HEK293 (cell line): ENCODE measurements around the gene SEMA6A.

ENCODE experiments used
- CTCF ChIA-PET: fragments of 350-600 bp; formaldehyde crosslinking; extraction: SDS; loops from one replicate; lab custom pipeline; 2021; ENCODE audit warnings: antibody characterized with exemption; lab: Yijun Ruan, JAX
- POLR2A ChIA-PET: fragments of 300-600 bp; formaldehyde crosslinking; extraction: SDS; loops from one replicate; lab custom pipeline; 2020; ENCODE audit warnings: antibody characterized with exemption, inconsistent platforms; lab: Yijun Ruan, JAX
- H3K27ac ChIP-seq: fragments of 200-500 bp; sonication (Bioruptor generic); 2 replicates; pipeline ENCODE4 v1.5.1; 2014; ENCODE audit warnings: low read depth, low read length, control low read depth, inconsistent platforms; ENCODE audit errors: extremely low read depth
- H3K36me3 ChIP-seq, 2 experiments: fragments of 200-500 bp in 1 of 2; sonication (Bioruptor generic) in 1 of 2; 1 replicate in 1 of 2; 2 replicates in 1 of 2; pipeline ENCODE4 v1.5.1; 2014 to 2017; ENCODE audit warnings: inconsistent platforms in 2 of 2, low read length in 2 of 2; ENCODE audit not compliant: control insufficient read depth in 2 of 2, insufficient read depth in 1 of 2
- H3K4me1 ChIP-seq: fragments of 200-500 bp; sonication (Bioruptor generic); 2 replicates; pipeline ENCODE4 v1.5.1; 2014; ENCODE audit warnings: mild to moderate bottlenecking, low read length, inconsistent platforms; ENCODE audit not compliant: control insufficient read depth, insufficient read depth
- H3K4me3 ChIP-seq: 2 replicates; pipeline ENCODE4 v1.5.1; 2011; ENCODE audit warnings: low read depth, mild to moderate bottlenecking, control low read depth, low read length, moderate library complexity
- H3K9me3 ChIP-seq: fragments of 200-500 bp; sonication (Bioruptor generic); 2 replicates; pipeline ENCODE4 v1.5.1; 2014; ENCODE audit warnings: low read depth, low read length, inconsistent platforms; ENCODE audit not compliant: control insufficient read depth, insufficient read depth
- BCL11B ChIP-seq: fragments of 450-650 bp; formaldehyde crosslinking; IDR thresholded peaks from 2 replicates; pipeline ENCODE4 v1.5.1; 2016; ENCODE audit warnings: low read depth, missing biosample characterization, missing genetic modification characterization
- SALL2 ChIP-seq: fragments of 450-650 bp; formaldehyde crosslinking; IDR thresholded peaks from 2 replicates; pipeline ENCODE4 v1.5.0; 2017; ENCODE audit warnings: missing biosample characterization, mild to moderate bottlenecking, missing genetic modification characterization, borderline replicate concordance
- ZNF157 ChIP-seq: fragments of 450-650 bp; formaldehyde crosslinking; IDR thresholded peaks from 2 replicates; pipeline ENCODE4 v1.5.1; 2016; ENCODE audit warnings: missing biosample characterization, missing genetic modification characterization
- ZNF214 ChIP-seq: fragments of 450-650 bp; formaldehyde crosslinking; IDR thresholded peaks from 2 replicates; pipeline ENCODE4 v1.5.1; 2017; ENCODE audit warnings: missing biosample characterization, mild to moderate bottlenecking, missing genetic modification characterization, borderline replicate concordance
- ZNF239 ChIP-seq: fragments of 450-650 bp; formaldehyde crosslinking; IDR thresholded peaks from 2 replicates; pipeline ENCODE4 v1.5.1; 2016; ENCODE audit warnings: missing biosample characterization, missing genetic modification characterization
- ZNF341 ChIP-seq: fragments of 450-650 bp; formaldehyde crosslinking; IDR thresholded peaks from 2 replicates; pipeline ENCODE4; 2016; ENCODE audit warnings: low read depth, missing biosample characterization, missing genetic modification characterization
- ZNF423 ChIP-seq: fragments of 450-650 bp; formaldehyde crosslinking; IDR thresholded peaks from 2 replicates; pipeline ENCODE4 v1.5.1; 2016; ENCODE audit warnings: missing biosample characterization, missing genetic modification characterization
- ZNF501 ChIP-seq: fragments of 450-650 bp; formaldehyde crosslinking; IDR thresholded peaks from 2 replicates; pipeline ENCODE4 v1.5.1; 2016; ENCODE audit warnings: missing biosample characterization, missing genetic modification characterization
- ZNF530 ChIP-seq: fragments of 450-650 bp; formaldehyde crosslinking; IDR thresholded peaks from 2 replicates; pipeline ENCODE4 v1.5.1; 2016; ENCODE audit warnings: low read depth, missing biosample characterization, missing genetic modification characterization
- ZNF560 ChIP-seq: fragments of 450-650 bp; formaldehyde crosslinking; IDR thresholded peaks from 2 replicates; pipeline ENCODE4 v1.5.1; 2017; ENCODE audit warnings: missing biosample characterization, missing genetic modification characterization, borderline replicate concordance
- ZNF621 ChIP-seq: fragments of 450-650 bp; formaldehyde crosslinking; IDR thresholded peaks from 2 replicates; pipeline ENCODE4 v1.5.1; 2017; ENCODE audit warnings: missing biosample characterization, missing genetic modification characterization
- ZNF707 ChIP-seq: fragments of 450-650 bp; formaldehyde crosslinking; IDR thresholded peaks from 2 replicates; pipeline ENCODE4 v1.5.1; 2016; ENCODE audit warnings: missing biosample characterization, missing genetic modification characterization
- ZNF830 ChIP-seq: fragments of 450-650 bp; IDR thresholded peaks from 2 replicates; pipeline ENCODE4 v1.5.0; 2018; ENCODE audit warnings: missing biosample characterization, missing genetic modification characterization, low read depth, mild to moderate bottlenecking, moderate library complexity
- ZNF843 ChIP-seq: fragments of 450-650 bp; formaldehyde crosslinking; IDR thresholded peaks from 2 replicates; pipeline ENCODE4 v1.5.1; 2016; ENCODE audit warnings: missing biosample characterization, missing genetic modification characterization
- ZXDB ChIP-seq: fragments of 450-650 bp; formaldehyde crosslinking; IDR thresholded peaks from 2 replicates; pipeline ENCODE4 v1.5.1; 2016; ENCODE audit warnings: missing biosample characterization, missing genetic modification characterization
- TF ChIP-seq, protein P1 (sequence below): fragments of 450-650 bp; formaldehyde crosslinking; IDR thresholded peaks from 2 replicates; pipeline ENCODE4 v1.5.1; 2016; ENCODE audit warnings: missing biosample characterization, missing genetic modification characterization
- TF ChIP-seq, protein P2 (sequence below): fragments of 450-650 bp; formaldehyde crosslinking; IDR thresholded peaks from 2 replicates; pipeline ENCODE4 v1.5.1; 2016; ENCODE audit warnings: missing biosample characterization, missing genetic modification characterization
- TF ChIP-seq, protein P3 (sequence below): fragments of 450-650 bp; formaldehyde crosslinking; IDR thresholded peaks from 2 replicates; pipeline ENCODE4 v1.5.1; 2016; ENCODE audit warnings: missing biosample characterization, missing genetic modification characterization
- TF ChIP-seq, protein P4 (sequence below): fragments of 450-650 bp; formaldehyde crosslinking; IDR thresholded peaks from 2 replicates; pipeline ENCODE4 v1.5.1; 2016; ENCODE audit warnings: missing biosample characterization, missing genetic modification characterization, low read depth

The SEMA6A gene

DNA sequence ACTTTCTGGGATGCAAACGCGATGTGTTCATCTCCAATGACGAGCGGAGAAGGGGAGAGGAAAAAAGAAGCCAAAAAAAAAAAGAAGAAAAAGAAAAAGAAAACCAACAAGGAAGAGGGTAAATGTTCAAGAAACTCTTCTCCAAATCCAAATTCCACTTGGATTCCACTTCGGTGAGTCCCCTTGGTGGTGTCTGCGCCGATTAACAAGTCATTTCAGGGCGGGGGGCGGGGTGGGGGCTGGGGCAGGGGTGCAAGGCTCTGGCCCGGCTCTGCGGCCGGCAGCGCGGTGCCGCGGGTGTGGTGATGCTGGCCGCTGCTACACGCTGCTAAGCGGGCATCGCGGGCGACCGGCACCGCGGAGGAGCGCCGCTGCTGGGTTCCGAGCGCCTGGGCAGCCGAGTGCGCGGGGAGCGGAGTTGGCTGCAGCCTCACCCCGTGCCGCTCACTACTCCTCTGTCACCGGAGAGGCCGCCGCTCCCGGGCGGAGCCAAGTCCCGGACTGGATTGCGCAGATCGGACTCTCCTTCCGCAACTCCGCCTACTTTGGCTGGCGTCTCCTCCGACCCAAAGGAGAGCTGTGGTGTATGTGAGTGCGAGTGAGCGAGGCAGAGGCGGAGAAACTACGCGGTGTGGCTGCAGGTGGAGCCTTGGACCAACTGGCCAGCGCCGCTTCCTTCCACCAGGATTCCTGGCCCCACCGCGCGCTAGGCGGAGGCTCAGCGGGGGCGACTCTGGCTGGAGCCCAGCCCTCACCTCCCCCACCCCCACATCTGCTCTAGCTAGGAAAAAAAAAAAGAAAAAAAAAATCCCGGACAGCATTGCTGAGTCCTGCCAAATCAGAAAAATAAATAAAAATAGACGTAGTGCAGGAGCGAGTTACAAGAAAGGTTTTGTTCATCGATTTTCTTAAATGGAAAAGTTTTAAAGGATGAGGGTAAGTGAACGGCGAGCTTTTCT, at the start of gene SEMA6A (continued):
- TF ChIP-seq ZNF830 (no peak), ZNF423 (peak; percentile 64; the same call in 1 of the 2 replicates), ZNF157 (tag by site-specific recombination) (no peak), ZNF621 (tag by site-specific recombination) (no peak), ZXDB (peak; percentile 96)
- TF ChIP-seq, protein P1, sequence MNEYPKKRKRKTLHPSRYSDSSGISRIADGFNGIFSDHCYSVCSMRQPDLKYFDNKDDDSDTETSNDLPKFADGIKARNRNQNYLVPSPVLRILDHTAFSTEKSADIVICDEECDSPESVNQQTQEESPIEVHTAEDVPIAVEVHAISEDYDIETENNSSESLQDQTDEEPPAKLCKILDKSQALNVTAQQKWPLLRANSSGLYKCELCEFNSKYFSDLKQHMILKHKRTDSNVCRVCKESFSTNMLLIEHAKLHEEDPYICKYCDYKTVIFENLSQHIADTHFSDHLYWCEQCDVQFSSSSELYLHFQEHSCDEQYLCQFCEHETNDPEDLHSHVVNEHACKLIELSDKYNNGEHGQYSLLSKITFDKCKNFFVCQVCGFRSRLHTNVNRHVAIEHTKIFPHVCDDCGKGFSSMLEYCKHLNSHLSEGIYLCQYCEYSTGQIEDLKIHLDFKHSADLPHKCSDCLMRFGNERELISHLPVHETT (tag by site-specific recombination) = peak; percentile 94
- TF ChIP-seq, protein P2, sequence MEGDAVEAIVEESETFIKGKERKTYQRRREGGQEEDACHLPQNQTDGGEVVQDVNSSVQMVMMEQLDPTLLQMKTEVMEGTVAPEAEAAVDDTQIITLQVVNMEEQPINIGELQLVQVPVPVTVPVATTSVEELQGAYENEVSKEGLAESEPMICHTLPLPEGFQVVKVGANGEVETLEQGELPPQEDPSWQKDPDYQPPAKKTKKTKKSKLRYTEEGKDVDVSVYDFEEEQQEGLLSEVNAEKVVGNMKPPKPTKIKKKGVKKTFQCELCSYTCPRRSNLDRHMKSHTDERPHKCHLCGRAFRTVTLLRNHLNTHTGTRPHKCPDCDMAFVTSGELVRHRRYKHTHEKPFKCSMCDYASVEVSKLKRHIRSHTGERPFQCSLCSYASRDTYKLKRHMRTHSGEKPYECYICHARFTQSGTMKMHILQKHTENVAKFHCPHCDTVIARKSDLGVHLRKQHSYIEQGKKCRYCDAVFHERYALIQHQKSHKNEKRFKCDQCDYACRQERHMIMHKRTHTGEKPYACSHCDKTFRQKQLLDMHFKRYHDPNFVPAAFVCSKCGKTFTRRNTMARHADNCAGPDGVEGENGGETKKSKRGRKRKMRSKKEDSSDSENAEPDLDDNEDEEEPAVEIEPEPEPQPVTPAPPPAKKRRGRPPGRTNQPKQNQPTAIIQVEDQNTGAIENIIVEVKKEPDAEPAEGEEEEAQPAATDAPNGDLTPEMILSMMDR (tag by site-specific recombination) = peak; percentile 96
- TF ChIP-seq, all 188 proteins: peak for 102

DNA sequence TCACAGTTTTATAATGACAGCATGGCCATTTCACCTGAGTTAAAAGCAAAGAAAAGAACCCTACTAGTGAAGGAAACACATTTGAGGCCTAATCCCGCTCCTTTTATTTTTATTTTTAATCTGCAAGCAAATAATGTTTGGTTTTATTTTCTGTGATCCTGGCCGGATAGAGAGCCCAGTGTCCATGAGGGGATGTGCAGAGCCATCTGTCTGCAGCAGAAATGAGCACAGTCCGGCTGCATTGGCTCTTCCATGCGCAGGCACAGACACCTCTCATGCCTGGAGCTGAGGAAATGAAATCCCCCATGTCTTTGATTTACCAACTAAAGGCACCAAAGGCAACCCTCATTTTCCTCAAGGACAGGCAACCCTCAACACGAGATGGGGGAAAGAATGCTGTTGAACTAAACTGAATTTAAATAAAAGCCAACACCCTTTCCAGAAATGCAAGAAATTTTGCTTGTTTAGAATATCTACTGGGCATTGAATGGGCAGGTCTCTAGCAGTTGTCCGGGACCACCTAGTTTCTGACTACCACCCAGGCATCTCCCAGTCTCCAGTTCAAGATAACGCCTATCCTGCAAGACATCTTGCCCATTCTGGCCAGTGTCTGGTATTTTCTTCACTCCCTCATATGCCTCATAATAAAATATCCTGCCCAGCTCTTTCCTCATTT, 47.9 kb upstream of the SEMA6A start:
- TF ChIP-seq ZNF341 (tag by site-specific recombination) = no peak
- no peak for TF ChIP-seq ZNF501 (tag by site-specific recombination)
- TF ChIP-seq, protein P3, sequence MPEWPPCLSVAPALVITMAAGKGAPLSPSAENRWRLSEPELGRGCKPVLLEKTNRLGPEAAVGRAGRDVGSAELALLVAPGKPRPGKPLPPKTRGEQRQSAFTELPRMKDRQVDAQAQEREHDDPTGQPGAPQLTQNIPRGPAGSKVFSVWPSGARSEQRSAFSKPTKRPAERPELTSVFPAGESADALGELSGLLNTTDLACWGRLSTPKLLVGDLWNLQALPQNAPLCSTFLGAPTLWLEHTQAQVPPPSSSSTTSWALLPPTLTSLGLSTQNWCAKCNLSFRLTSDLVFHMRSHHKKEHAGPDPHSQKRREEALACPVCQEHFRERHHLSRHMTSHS (tag by site-specific recombination) = no peak
- TF ChIP-seq, protein P4, sequence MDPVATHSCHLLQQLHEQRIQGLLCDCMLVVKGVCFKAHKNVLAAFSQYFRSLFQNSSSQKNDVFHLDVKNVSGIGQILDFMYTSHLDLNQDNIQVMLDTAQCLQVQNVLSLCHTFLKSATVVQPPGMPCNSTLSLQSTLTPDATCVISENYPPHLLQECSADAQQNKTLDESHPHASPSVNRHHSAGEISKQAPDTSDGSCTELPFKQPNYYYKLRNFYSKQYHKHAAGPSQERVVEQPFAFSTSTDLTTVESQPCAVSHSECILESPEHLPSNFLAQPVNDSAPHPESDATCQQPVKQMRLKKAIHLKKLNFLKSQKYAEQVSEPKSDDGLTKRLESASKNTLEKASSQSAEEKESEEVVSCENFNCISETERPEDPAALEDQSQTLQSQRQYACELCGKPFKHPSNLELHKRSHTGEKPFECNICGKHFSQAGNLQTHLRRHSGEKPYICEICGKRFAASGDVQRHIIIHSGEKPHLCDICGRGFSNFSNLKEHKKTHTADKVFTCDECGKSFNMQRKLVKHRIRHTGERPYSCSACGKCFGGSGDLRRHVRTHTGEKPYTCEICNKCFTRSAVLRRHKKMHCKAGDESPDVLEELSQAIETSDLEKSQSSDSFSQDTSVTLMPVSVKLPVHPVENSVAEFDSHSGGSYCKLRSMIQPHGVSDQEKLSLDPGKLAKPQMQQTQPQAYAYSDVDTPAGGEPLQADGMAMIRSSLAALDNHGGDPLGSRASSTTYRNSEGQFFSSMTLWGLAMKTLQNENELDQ (tag by site-specific recombination) = no peak
- no peak for TF ChIP-seq ZNF530 (tag by site-specific recombination)
- CTCF ChIA-PET = no interaction called here
- Histone ChIP-seq H3K9me3 (no peaks in the 10 kb centered on the region), H3K4me1 (peaks cover 10% of the 10 kb centered on the region; the same call in 1 of the 2 replicates), H3K36me3 (no peaks in the 10 kb centered on the region), H3K27ac (no peak overlapping the region), H3K4me3 (no peak overlapping the region)
- POLR2A ChIA-PET = no interaction called here

DNA sequence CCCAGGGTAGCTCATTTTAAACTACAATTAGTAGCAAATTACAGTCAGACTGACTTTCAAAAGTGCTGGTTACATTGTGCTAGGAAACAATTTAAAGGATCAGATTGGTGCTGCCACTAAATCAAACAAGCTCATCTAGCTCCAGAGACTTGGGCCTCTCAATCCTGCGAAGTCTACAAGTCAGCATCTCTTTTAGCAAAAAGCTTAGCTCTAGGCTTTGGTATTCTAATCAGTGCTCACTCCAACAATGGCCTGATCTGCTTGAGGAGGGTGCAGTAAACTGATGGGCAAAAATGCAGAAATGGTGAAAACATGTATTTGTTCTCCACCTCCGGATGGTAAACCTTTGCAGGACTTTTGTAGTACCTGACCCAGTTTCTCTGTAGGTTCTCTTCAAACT, 47.0 kb upstream of the SEMA6A start:
- Histone ChIP-seq H3K9me3 (no peaks in the 10 kb centered on the region), H3K4me3 (no peak overlapping the region), H3K4me1 (0 out of 2 replicates have a peak, but pooled peaks cover 7% of the 10 kb centered on the region), H3K36me3 (no peaks in the 10 kb centered on the region), H3K27ac (no peak overlapping the region)
- ChIA-PET CTCF (no interaction called here), POLR2A (no interaction called here)
- TF ChIP-seq ZNF423 = no peak
- TF ChIP-seq SALL2 (tag by site-specific recombination) = no peak
- no peak for TF ChIP-seq ZNF214 (tag by site-specific recombination)
- TF ChIP-seq ZNF560 = no peak
- TF ChIP-seq BCL11B = no peak
- no peak for TF ChIP-seq ZNF707
- TF ChIP-seq ZNF843 (tag by site-specific recombination) = no peak
- no peak for TF ChIP-seq ZNF239 (tag by site-specific recombination)
